Upper lobe of left lung (tissue), 4 donors: ENCODE results near the gene SELENOM.

Source experiments
- EP300 ChIP-seq, 4 donors: sonication (generic); formaldehyde crosslinking; IDR thresholded peaks; one replicate each; pipeline ENCODE4 v1.5.1; 2017; ENCODE audit warnings: antibody characterized with exemption in 4 of 4, control low read depth in 2 of 4
- POLR2A ChIP-seq, 4 donors: fragments of 450-650 bp; IDR thresholded peaks; one replicate each; pipeline ENCODE4 v1.5.1; 2016 to 2017; ENCODE audit warnings: antibody characterized with exemption in 4 of 4, mild to moderate bottlenecking in 2 of 4
- TF ChIP-seq, protein P1 (sequence below), 6 experiments: fragments of 450-650 bp in 4 of 6; fragments of 200-600 bp in 2 of 6; sonication (generic) in 2 of 6; IDR thresholded peaks; one replicate each; pipeline ENCODE4 v1.5.1; 2016 to 2019; ENCODE audit warnings: antibody characterized with exemption in 6 of 6

DNA sequence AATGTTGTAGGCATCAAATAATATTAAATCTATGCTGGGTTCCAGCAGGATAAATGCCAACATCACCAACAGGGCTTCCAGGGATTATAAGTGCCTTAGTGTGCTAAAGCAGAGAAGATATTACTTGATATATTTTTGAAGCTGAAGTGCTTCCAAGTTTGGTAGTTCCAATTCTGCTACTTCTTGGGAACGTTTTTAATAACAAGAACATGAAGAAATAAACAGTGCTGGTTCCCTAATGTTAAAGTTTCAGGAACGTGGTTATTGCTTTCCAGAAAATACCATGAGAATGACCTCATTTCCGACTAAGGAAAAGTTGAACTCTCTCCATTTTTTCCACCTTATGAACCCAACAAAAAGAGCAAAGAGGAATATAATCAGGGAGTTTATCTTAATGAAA is 48.1 kb upstream of the SELENOM start:
- TF ChIP-seq EP300 (IDR thresholded peaks at IDR 0.05) (no peak), POLR2A (IDR thresholded peaks at IDR 0.05) (no peak)
- TF ChIP-seq, protein P1, sequence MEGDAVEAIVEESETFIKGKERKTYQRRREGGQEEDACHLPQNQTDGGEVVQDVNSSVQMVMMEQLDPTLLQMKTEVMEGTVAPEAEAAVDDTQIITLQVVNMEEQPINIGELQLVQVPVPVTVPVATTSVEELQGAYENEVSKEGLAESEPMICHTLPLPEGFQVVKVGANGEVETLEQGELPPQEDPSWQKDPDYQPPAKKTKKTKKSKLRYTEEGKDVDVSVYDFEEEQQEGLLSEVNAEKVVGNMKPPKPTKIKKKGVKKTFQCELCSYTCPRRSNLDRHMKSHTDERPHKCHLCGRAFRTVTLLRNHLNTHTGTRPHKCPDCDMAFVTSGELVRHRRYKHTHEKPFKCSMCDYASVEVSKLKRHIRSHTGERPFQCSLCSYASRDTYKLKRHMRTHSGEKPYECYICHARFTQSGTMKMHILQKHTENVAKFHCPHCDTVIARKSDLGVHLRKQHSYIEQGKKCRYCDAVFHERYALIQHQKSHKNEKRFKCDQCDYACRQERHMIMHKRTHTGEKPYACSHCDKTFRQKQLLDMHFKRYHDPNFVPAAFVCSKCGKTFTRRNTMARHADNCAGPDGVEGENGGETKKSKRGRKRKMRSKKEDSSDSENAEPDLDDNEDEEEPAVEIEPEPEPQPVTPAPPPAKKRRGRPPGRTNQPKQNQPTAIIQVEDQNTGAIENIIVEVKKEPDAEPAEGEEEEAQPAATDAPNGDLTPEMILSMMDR (IDR thresholded peaks at IDR 0.05), result no peak
